ENCODE measurements around the gene PI4KB. TPM values are rescaled to one million over a fixed set of nuclear protein-coding genes. Genes with fewer than 3 reads are reported as not detected.

The PI4KB gene
- 10 to 100 TPM; 65.5 to 98.1 (median 77.3) TPM for total RNA-seq

DNA sequence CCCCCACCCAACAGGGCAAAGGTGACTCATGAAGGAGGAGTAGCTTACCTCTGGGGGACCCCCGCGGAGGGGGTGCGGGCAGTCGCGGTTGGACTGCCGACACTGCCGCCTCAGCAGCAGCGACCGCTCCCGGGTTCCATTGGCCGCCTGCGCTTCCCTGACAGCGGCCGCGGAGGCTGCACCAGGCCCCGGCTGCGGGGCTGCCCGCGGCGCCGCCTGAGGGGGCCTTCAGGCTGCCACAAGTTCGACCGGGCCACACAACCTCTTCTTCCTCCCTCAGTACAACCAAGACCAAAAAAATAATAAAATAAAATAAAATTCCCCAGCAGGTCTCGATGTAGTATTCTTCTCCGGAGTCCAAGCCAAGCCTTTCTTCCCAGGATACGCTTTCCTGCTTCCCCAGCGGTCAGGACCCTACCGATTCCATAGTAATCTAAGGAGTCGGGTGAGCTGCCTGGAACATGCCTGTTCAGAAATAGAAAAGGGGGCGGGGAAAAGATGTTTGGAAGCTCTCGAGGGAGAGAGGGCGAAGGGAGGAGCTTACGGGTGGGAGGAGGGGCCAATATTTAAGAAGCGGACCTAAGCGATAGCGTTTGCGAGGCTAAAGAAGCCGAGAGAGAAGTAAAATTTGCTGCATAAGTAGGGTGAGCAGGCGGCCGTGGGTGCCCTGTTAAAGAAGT is at the start of gene PI4KB:
Gene PI4KB, minus strand, starts transcription at position 194 of the 680 bp plus-strand sequence. CDS start 10,935 bp downstream, outside the sequence.
- TF ChIP-seq CTCF (IDR thresholded peaks at IDR 0.05 in 4 of 5, conservative IDR thresholded peaks at IDR 0.05 in 1 of 5) = peak in 2 of 5 experiments; percentile 16 to 17
- peak; percentile 70 to 91 for TF ChIP-seq POLR2A (IDR thresholded peaks at IDR 0.05)
- in situ Hi-C loops (cut with MboI; ENCODE audit: low sequenced_read_pairs in 4 of 4) = no loop called here
- Histone ChIP-seq H3K27ac (peak within 1 kb of the TSS; percentile 92 to 96 (median 94)), H3K4me3 (peak within 1 kb of the TSS; percentile 71 to 97 (median 78)), H3K4me1 (peaks cover 32 to 40% of the 10 kb centered on the region in 2 donors), H3K9me3 (no peaks in the 10 kb centered on the region), H3K36me3 (peaks cover 0 to 35% of the 10 kb centered on the region in 2 donors), H3K27me3 (no peaks in the 10 kb centered on the region)
- DNase-seq (peak; percentile 92 to 95), ATAC-seq (peak; percentile 98)
- intact Hi-C loops (cut with DNase I; ENCODE audit: low total_unique reads) = loop anchor here (1.0 to 5.0 kb wide), 5 partner anchors 16 to 130 kb away; partner anchors contain the start of genes PIP5K1A, PSMB4 and PSMD4

GRCh38 chr1:151373196-151373595 is 46.0 kb upstream of the PI4KB start:
- intact Hi-C loops (cut with DNase I; ENCODE audit: low total_unique reads) = no loop called here
- Histone ChIP-seq H3K9me3 (no peaks in the 10 kb centered on the region), H3K4me3 (no peak overlapping the region), H3K27me3 (no peaks in the 10 kb centered on the region), H3K27ac (peak overlapping the region in 1 of 4 donors; percentile 85), H3K4me1 (peaks cover 31 to 45% of the 10 kb centered on the region in 2 donors), H3K36me3 (peaks cover 0 to 4% of the 10 kb centered on the region in 2 donors)
- DNase-seq (no peak), ATAC-seq (no peak)
- in situ Hi-C loops (cut with MboI; ENCODE audit: low sequenced_read_pairs in 4 of 4) = no loop called here
- TF ChIP-seq CTCF (IDR thresholded peaks at IDR 0.05 in 4 of 5, conservative IDR thresholded peaks at IDR 0.05 in 1 of 5) (no peak), POLR2A (IDR thresholded peaks at IDR 0.05) (no peak)

DNA sequence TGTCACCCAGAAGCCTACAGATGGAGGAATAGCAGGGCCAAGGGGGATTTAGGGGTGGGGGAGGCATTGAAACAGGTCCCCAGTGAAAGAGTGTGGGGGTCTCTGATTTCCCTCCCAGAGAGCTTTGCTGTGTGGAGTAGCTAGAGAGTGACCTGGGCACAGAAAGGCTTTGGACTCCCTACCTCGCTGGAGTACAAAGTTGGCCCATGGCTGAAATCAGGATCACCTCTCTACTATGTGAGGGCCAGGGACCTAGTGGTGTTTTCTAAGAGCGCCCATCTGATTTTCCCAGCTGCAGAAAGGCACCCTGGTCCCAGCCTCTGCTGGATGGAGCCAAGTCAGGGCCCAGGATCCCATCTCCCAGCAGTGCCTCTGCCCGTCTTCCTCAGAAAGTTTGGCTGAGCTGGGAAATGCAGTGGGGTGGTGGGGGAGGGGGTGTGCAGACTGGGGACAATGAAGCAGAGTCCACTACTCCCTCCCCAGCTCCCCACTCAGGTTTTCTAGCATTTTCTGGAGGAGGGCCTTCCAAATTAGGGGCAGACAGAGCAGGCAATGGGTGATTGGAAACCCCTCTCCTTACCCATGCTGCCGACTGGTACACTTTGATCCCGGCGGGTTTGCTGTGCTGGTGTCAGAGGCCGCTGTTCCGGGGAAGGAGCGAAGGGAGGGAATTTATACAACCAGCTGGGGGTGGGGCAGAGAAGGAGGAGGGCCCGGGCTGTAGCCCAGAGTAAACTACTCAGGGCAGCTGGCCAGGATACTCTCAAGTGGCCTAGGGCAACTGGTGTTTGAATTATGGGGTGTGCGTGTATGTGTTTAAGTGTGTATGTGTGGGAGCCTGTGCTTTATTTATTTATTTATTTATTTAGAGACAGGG is 45.1 kb upstream of the PI4KB start, which contains the start of gene SELENBP1:
Gene SELENBP1, minus strand, starts transcription at position 648 of the 877 bp plus-strand sequence. Its CDS starts 64 bp downstream, at position 584.
- H3K9me3 ChIP-seq = no peaks in the 10 kb centered on the region
- H3K27ac ChIP-seq = peak within 1 kb of the TSS; percentile 79 to 85 (median 84)
- no peaks in the 10 kb centered on the region for H3K27me3 ChIP-seq
- DNase-seq = peak; percentile 74 to 78
- peaks cover 40 to 54% of the 10 kb centered on the region in 2 donors for H3K4me1 ChIP-seq
- H3K4me3 ChIP-seq = peak within 1 kb of the TSS; percentile 53 to 63 (median 60)
- TF ChIP-seq POLR2A (IDR thresholded peaks at IDR 0.05) (peak; percentile 59 to 82), CTCF (IDR thresholded peaks at IDR 0.05 in 4 of 5, conservative IDR thresholded peaks at IDR 0.05 in 1 of 5) (no peak)
- in situ Hi-C loops (cut with MboI; ENCODE audit: low sequenced_read_pairs in 4 of 4) (no loop called here), intact Hi-C loops (cut with DNase I; ENCODE audit: low total_unique reads) (no loop called here)
- ATAC-seq = peak; percentile 78 to 82
- H3K36me3 ChIP-seq = peaks cover 0 to 4% of the 10 kb centered on the region in 2 donors

DNA sequence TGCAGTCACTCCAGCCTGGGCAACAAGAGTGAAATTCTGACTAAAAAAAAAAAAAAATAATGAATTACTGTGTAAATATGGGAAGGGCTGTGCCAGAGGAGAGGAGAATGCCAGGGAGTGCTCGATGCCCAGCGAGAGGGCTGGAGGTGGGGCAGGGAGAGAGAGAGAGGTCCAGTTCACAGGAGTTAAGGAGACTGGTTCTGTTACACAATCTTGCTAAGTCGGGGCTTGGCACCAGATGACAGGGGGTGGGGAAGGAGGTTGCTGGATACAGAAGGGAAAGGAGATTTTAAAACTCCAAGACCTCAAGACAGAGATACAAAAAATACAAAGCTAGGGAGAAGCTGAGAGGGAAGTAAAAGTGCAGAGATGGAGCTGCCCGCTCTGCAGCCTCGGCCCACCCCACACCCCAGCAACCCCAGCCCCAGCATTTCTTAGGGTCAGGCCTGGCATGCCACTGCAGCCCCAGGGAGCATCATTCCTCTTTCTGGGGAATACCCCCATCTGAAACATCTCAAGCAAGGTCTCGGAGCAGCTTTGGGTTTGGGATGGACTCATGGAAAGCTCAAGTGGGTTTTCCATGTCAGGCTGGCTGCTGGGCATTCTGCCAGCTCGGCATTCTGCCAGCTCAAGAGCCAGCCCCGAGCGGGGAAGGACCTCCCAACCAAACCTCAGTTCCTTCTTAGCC is 44.3 kb upstream of the PI4KB start:
- peaks cover 0 to 7% of the 10 kb centered on the region in 2 donors for H3K36me3 ChIP-seq
- ATAC-seq = peak; percentile 61 to 63
- intact Hi-C loops (cut with DNase I; ENCODE audit: low total_unique reads) = loop anchor here (2.0 kb wide), 1 partner anchor 27 kb away; the partner anchor contains the start of gene PSMB4
- TF ChIP-seq CTCF (IDR thresholded peaks at IDR 0.05 in 4 of 5, conservative IDR thresholded peaks at IDR 0.05 in 1 of 5) (no peak), POLR2A (IDR thresholded peaks at IDR 0.05) (no peak)
- no peaks in the 10 kb centered on the region for H3K9me3 ChIP-seq
- peak; percentile 55 to 69 for DNase-seq
- peaks cover 40 to 54% of the 10 kb centered on the region in 2 donors for H3K4me1 ChIP-seq
- H3K27ac ChIP-seq = peak overlapping the region; percentile 79 to 85 (median 84)
- peak overlapping the region; percentile 53 to 63 (median 60) for H3K4me3 ChIP-seq
- H3K27me3 ChIP-seq = no peaks in the 10 kb centered on the region
- in situ Hi-C loops (cut with MboI; ENCODE audit: low sequenced_read_pairs in 4 of 4) = no loop called here
